Panc1 (cell line): Measurements from ENCODE around the gene MAML1. TPM values are rescaled to one million over a fixed set of nuclear protein-coding genes. Genes with fewer than 3 reads are reported as not detected.

ENCODE experiments used
- ATAC-seq: fragments of 200-7000 bp; cut with Tn5 transposase; 2 replicates; pipeline ENCODE4 v1.9.1; 2020; ENCODE audit warnings: mild to moderate bottlenecking, moderate library complexity
- BruUV-seq: library from RNA; stranded (reverse); fragments of 400-500 nt; replicated peaks from 2 replicates; lab custom pipeline; 2021; lab: Mats Ljungman, UMichigan
- CTCF ChIA-PET: fragments of 300-600 bp; sonication (Branson Sonifier 250); formaldehyde crosslinking; loops from one replicate; lab custom pipeline; 2022; ENCODE audit warnings: antibody characterized with exemption; lab: Charles Lee
- POLR2A ChIA-PET: fragments of 300-600 bp; sonication (Branson Sonifier 250); formaldehyde crosslinking; loops from one replicate; lab custom pipeline; 2022; ENCODE audit warnings: antibody characterized with exemption; lab: Charles Lee
- DNase-seq: peaks from one replicate; pipeline ENCODE4 v3.0.0-alpha.2; 2010; ENCODE audit warnings: low read depth, low spot score
- H3K27ac ChIP-seq: 2 replicates; pipeline ENCODE4 v1.5.1; 2011; ENCODE audit warnings: mild to moderate bottlenecking, low read length, inconsistent platforms
- H3K27me3 ChIP-seq: fragments of 200-500 bp; sonication (Bioruptor generic); 2 replicates; pipeline ENCODE4 v1.6.0; 2014; ENCODE audit warnings: low read length, inconsistent platforms; ENCODE audit not compliant: control insufficient read depth, insufficient read depth
- H3K36me3 ChIP-seq: fragments of 200-500 bp; sonication (Bioruptor generic); 2 replicates; pipeline ENCODE4 v1.5.1; 2014; ENCODE audit warnings: inconsistent platforms, mild to moderate bottlenecking, low read length, moderate library complexity; ENCODE audit not compliant: control insufficient read depth, insufficient read depth
- H3K4me1 ChIP-seq: 2 replicates; pipeline ENCODE4 v1.5.1; 2011; ENCODE audit warnings: inconsistent platforms, mild to moderate bottlenecking, low read length, moderate library complexity; ENCODE audit not compliant: control insufficient read depth, insufficient read depth
- H3K4me3 ChIP-seq, 2 experiments: 2 replicates each; pipeline ENCODE4 v1.5.1; 2011 to 2012; ENCODE audit warnings: low read depth in 2 of 2, low read length in 2 of 2, mild to moderate bottlenecking in 2 of 2, inconsistent platforms in 1 of 2, moderate library complexity in 1 of 2
- H3K9me3 ChIP-seq: fragments of 200-500 bp; sonication (Bioruptor generic); 2 replicates; pipeline ENCODE4 v1.5.1; 2014; ENCODE audit warnings: low read depth, mild to moderate bottlenecking, inconsistent platforms, low read length, moderate library complexity; ENCODE audit not compliant: control insufficient read depth, insufficient read depth
- POLR2AphosphoS5 ChIP-seq: IDR thresholded peaks from 2 replicates; pipeline ENCODE4 v1.6.1; 2012; ENCODE audit warnings: mild to moderate bottlenecking, low read depth, low read length, moderate library complexity
- SIN3A ChIP-seq: IDR thresholded peaks from 2 replicates; pipeline ENCODE4 v1.6.1; 2012; ENCODE audit warnings: low read depth, mild to moderate bottlenecking, low read length, moderate library complexity, borderline replicate concordance; ENCODE audit not compliant: insufficient read depth
- TCF7L2 ChIP-seq: IDR thresholded peaks from 2 replicates; pipeline ENCODE4 v1.6.1; 2011; ENCODE audit warnings: mild to moderate bottlenecking, low read depth, low read length, inconsistent platforms
- in situ Hi-C: cut with HindIII; loops from 2 replicates; pipeline ENCODE4 v1.10.0; 2016; ENCODE audit warnings: low sequenced_read_pairs, low pct_unique_long_range_greater_than_20kb
- intact Hi-C: fragments of 100-400 bp; cut with micrococcal nuclease; formaldehyde crosslinking; loops from one replicate; pipeline ENCODE4 v1.10.0; 2022; ENCODE audit not compliant: unreplicated experiment
- total RNA-seq: library from RNA; stranded (reverse); gene quantifications from one replicate; pipeline ENCODE4 v1.2.1, GENCODE V29; 2021; ENCODE audit not compliant: unreplicated experiment
- TF ChIP-seq, protein P1 (sequence below), 2 experiments: IDR thresholded peaks; 2 replicates each; pipeline ENCODE4 v1.6.1; 2011 to 2012; ENCODE audit warnings: low read depth in 2 of 2, control low read depth in 1 of 2, low read length in 1 of 2, mild to moderate bottlenecking in 1 of 2, moderate library complexity in 1 of 2; ENCODE audit not compliant: insufficient read depth in 1 of 2
- TF ChIP-seq, protein P2 (sequence below): fragments of 450-650 bp; IDR thresholded peaks from 2 replicates; pipeline ENCODE4 v1.5.1; 2017; ENCODE audit warnings: mild to moderate bottlenecking

The MAML1 gene
- total RNA-seq, 1 experiment from 2014 or later, result 31.3 TPM

DNA sequence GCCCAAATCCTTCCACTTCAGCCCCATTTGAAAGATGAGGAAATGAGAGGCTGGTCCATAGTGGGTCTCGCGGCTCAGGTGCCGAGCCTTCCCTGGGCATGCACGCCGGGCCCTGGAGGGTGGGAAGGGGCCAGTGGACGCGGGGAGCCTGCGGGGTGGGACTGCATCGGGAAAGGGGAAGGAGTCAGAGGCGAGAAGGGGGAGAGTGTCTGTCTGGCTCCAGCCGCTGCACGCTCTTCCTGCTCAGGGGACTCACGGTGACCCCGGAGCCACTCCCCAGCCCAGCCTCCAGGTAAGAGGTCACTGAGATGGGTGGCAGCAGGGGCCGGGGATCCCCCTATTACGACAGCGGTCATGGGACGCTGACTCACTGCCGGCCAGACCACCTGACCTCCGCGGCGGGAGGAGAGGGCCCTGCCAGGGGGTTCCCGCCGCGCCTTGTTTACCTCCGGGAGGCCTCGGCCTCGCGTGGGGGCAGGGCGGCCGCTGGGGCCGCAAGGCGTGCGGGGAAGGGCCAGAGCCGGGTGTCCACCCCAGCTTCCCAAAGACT, 86.2 kb downstream of the MAML1 start:
- ATAC-seq, result peak; percentile 73
- Histone ChIP-seq H3K27ac (peak overlapping the region; percentile 99), H3K36me3 (peaks cover 2% of the 10 kb centered on the region; the same call in 1 of the 2 replicates), H3K9me3 (no peaks in the 10 kb centered on the region), H3K27me3 (no peaks in the 10 kb centered on the region), H3K4me3 (peak overlapping the region; percentile 11 to 33; a peak in 2 of 4 replicates), H3K4me1 (peaks cover 41% of the 10 kb centered on the region)
- intact Hi-C loops, result no loop called here
- DNase-seq, result peak; percentile 82
- TF ChIP-seq POLR2AphosphoS5 (peak; percentile 92), SIN3A (peak; percentile 97; the same call in 1 of the 2 replicates), TCF7L2 (no peak)
- TF ChIP-seq, protein P1, sequence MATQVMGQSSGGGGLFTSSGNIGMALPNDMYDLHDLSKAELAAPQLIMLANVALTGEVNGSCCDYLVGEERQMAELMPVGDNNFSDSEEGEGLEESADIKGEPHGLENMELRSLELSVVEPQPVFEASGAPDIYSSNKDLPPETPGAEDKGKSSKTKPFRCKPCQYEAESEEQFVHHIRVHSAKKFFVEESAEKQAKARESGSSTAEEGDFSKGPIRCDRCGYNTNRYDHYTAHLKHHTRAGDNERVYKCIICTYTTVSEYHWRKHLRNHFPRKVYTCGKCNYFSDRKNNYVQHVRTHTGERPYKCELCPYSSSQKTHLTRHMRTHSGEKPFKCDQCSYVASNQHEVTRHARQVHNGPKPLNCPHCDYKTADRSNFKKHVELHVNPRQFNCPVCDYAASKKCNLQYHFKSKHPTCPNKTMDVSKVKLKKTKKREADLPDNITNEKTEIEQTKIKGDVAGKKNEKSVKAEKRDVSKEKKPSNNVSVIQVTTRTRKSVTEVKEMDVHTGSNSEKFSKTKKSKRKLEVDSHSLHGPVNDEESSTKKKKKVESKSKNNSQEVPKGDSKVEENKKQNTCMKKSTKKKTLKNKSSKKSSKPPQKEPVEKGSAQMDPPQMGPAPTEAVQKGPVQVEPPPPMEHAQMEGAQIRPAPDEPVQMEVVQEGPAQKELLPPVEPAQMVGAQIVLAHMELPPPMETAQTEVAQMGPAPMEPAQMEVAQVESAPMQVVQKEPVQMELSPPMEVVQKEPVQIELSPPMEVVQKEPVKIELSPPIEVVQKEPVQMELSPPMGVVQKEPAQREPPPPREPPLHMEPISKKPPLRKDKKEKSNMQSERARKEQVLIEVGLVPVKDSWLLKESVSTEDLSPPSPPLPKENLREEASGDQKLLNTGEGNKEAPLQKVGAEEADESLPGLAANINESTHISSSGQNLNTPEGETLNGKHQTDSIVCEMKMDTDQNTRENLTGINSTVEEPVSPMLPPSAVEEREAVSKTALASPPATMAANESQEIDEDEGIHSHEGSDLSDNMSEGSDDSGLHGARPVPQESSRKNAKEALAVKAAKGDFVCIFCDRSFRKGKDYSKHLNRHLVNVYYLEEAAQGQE (IDR thresholded peaks at IDR 0.05; ENCODE audit: insufficient read depth in 1 of 2, low read depth in 2 of 2, low read length in 1 of 2), result peak in 1 of 2 experiments; percentile 64; a peak in 1 of 4 replicates
- TF ChIP-seq, protein P2, sequence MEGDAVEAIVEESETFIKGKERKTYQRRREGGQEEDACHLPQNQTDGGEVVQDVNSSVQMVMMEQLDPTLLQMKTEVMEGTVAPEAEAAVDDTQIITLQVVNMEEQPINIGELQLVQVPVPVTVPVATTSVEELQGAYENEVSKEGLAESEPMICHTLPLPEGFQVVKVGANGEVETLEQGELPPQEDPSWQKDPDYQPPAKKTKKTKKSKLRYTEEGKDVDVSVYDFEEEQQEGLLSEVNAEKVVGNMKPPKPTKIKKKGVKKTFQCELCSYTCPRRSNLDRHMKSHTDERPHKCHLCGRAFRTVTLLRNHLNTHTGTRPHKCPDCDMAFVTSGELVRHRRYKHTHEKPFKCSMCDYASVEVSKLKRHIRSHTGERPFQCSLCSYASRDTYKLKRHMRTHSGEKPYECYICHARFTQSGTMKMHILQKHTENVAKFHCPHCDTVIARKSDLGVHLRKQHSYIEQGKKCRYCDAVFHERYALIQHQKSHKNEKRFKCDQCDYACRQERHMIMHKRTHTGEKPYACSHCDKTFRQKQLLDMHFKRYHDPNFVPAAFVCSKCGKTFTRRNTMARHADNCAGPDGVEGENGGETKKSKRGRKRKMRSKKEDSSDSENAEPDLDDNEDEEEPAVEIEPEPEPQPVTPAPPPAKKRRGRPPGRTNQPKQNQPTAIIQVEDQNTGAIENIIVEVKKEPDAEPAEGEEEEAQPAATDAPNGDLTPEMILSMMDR, result no peak
- ChIA-PET CTCF (no interaction called here), POLR2A (interaction anchor here (0.6 to 1.0 kb wide), 3 partner anchors 9 to 17 kb away, joined by 3 to 17 read pairs (median 11); no protein-coding TSS in a partner anchor)
- BruUV-seq, result no TSS peak
- in situ Hi-C loops, result no loop called here

DNA sequence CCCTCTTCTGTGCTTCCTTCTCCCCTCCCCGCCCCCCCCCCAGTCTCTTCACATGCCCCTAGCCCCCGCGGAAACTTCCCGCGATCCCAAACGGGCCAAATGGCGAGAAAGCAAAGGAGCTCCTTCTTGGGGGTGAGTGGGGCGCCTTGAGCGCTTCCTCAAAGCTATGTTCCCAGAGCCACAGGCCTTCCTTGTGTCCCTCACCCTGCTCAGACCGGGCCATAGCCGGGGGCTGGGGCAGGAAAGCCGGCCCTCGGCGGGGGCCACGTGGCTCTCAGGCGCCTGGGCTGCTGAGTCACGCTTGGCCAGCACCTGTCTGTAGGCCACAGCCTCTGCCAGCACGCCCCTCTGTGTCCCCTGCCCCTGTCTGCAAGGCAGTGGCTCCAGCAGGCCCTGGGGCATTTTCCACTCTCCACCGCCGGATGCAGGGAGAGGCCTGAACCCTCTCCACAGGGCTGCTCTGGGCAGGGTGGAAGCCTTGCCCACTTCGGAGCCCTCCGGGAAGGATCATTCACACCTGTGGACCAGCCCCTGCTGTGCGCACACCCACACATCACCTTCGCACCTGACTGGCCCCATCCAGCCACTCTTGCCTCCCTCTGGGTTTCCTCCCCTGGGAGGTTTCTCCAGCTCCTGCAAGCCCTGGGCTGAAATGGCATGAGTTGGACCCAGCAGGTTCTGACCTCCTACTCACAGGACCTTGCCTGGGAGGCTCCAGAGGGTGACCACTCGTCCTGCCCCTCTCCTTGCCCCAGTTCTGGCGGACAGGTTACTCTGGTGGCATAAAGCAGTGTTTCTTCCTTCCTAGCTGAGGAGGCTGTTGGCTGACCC, 86.9 kb downstream of the MAML1 start:
- H3K9me3 ChIP-seq, result no peaks in the 10 kb centered on the region
- no peak overlapping the region for H3K4me3 ChIP-seq
- H3K36me3 ChIP-seq, result peaks cover 5% of the 10 kb centered on the region; the same call in 1 of the 2 replicates
- no TSS peak for BruUV-seq
- ATAC-seq, result peak; percentile 37
- TF ChIP-seq POLR2AphosphoS5 (no peak), TCF7L2 (no peak), SIN3A (no peak)
- TF ChIP-seq, protein P2, result no peak
- TF ChIP-seq, protein P1 (IDR thresholded peaks at IDR 0.05; ENCODE audit: insufficient read depth in 1 of 2, low read depth in 2 of 2, low read length in 1 of 2), result no peak
- in situ Hi-C loops (no loop called here), intact Hi-C loops (no loop called here)
- no peak for DNase-seq
- peak overlapping the region; percentile 99 for H3K27ac ChIP-seq
- POLR2A ChIA-PET, result interaction anchor here (0.6 to 1.0 kb wide), 3 partner anchors 8 to 17 kb away, joined by 3 to 17 read pairs (median 11); no protein-coding TSS in a partner anchor
- H3K4me1 ChIP-seq, result peaks cover 48% of the 10 kb centered on the region
- no peaks in the 10 kb centered on the region for H3K27me3 ChIP-seq
- CTCF ChIA-PET, result interaction anchor here (1.2 kb wide), 1 partner anchor 57 kb away, joined by 3 read pairs; no protein-coding TSS in a partner anchor
